GM12878 (cell line): ENCODE data around the gene ZNF827. TPM values are rescaled to one million over a fixed set of nuclear protein-coding genes. Genes with fewer than 3 reads are reported as not detected.

Source experiments
- BCL11A ChIP-seq: IDR thresholded peaks from 2 replicates; pipeline ENCODE4 v1.6.1; 2011; ENCODE audit warnings: low read depth, low read length
- EED ChIP-seq: sonication (generic); IDR thresholded peaks from 2 replicates; pipeline ENCODE4 v1.6.1; 2016; ENCODE audit warnings: antibody characterized with exemption, low read depth
- EZH2 ChIP-seq: IDR thresholded peaks from 2 replicates; pipeline ENCODE4 v1.6.1; 2012; ENCODE audit warnings: low read depth, mild to moderate bottlenecking, control low read depth, inconsistent platforms, low read length, borderline replicate concordance; ENCODE audit not compliant: control insufficient read depth
- JUND ChIP-seq: IDR thresholded peaks from 2 replicates; pipeline ENCODE4 v1.6.1; 2012; ENCODE audit warnings: low read depth, mild to moderate bottlenecking, low read length, improper control_type of control experiment, moderate library complexity
- MLLT1 ChIP-seq: fragments of 450-650 bp; IDR thresholded peaks from 2 replicates; pipeline ENCODE4 v1.6.1; 2016; ENCODE audit warnings: mild to moderate bottlenecking
- MYB ChIP-seq: fragments of 150-350 bp; IDR thresholded peaks from 2 replicates; pipeline ENCODE4 v1.6.1; 2014; ENCODE audit warnings: mild to moderate bottlenecking, low read depth, low read length, borderline replicate concordance
- PBX3 ChIP-seq: IDR thresholded peaks from 2 replicates; pipeline ENCODE4 v1.6.1; 2011; ENCODE audit warnings: mild to moderate bottlenecking, low read depth, low read length, moderate library complexity; ENCODE audit not compliant: insufficient replicate concordance
- PML ChIP-seq: IDR thresholded peaks from 2 replicates; pipeline ENCODE4 v1.6.1; 2012; ENCODE audit warnings: low read length, inconsistent platforms
- ZNF687 ChIP-seq: fragments of 450-650 bp; IDR thresholded peaks from 2 replicates; pipeline ENCODE4 v1.6.1; 2017; ENCODE audit warnings: mild to moderate bottlenecking, moderate library complexity
- polyA plus RNA-seq, 11 experiments: library from polyadenylated mRNA; depleted of rRNA in 4 of 11; unstranded in 6 of 11; stranded (reverse) in 5 of 11; fragments of >200 nt; fragmentation: Nextera tagmentation in 4 of 11; fragmentation: Illumina TruSeq in 1 of 11; extraction: Ambion mirVana in 4 of 11; extraction: Trizol in 1 of 11; gene quantifications; 1 replicate in 1 of 11; 2 replicates in 10 of 11; pipeline versions ENCODE4 v1.2.1 to v1.2.3, GENCODE V29; 2011 to 2016; ENCODE audit warnings: inconsistent platforms in 2 of 11, missing spikeins in 2 of 11, low read depth in 1 of 11
- total RNA-seq, 4 experiments: library from RNA; depleted of rRNA in 3 of 4; stranded (reverse); fragments of >200 nt in 3 of 4; fragmentation: Illumina TruSeq in 1 of 4; extraction: Trizol in 1 of 4; gene quantifications; 2 replicates each; pipeline versions ENCODE4 v1.2.1 to v1.2.3, GENCODE V29; 2013 to 2021
- TF ChIP-seq, protein P1 (sequence below): fragments of 450-650 bp; IDR thresholded peaks from 2 replicates; pipeline ENCODE4 v1.6.1; 2017; ENCODE audit warnings: mild to moderate bottlenecking, moderate library complexity
- TF ChIP-seq, protein P2 (sequence below): IDR thresholded peaks from 2 replicates; pipeline ENCODE4 v1.6.1; 2011; ENCODE audit warnings: borderline replicate concordance, low read depth, mild to moderate bottlenecking, moderate library complexity, low read length; ENCODE audit not compliant: insufficient read depth, poor library complexity, severe bottlenecking
- TF ChIP-seq, protein P3 (sequence below): fragments of 450-650 bp; IDR thresholded peaks from 2 replicates; pipeline ENCODE4 v1.6.1; 2018; ENCODE audit warnings: mild to moderate bottlenecking, low read depth, moderate library complexity; ENCODE audit not compliant: partially characterized antibody

ZNF827 gene
- total and polyA plus RNA-seq, 10 of the 15 experiments (the other 5 are each of a cell fraction or from before 2014, with no cell fraction given): 3.8 to 31.5 (median 13.6) TPM

DNA sequence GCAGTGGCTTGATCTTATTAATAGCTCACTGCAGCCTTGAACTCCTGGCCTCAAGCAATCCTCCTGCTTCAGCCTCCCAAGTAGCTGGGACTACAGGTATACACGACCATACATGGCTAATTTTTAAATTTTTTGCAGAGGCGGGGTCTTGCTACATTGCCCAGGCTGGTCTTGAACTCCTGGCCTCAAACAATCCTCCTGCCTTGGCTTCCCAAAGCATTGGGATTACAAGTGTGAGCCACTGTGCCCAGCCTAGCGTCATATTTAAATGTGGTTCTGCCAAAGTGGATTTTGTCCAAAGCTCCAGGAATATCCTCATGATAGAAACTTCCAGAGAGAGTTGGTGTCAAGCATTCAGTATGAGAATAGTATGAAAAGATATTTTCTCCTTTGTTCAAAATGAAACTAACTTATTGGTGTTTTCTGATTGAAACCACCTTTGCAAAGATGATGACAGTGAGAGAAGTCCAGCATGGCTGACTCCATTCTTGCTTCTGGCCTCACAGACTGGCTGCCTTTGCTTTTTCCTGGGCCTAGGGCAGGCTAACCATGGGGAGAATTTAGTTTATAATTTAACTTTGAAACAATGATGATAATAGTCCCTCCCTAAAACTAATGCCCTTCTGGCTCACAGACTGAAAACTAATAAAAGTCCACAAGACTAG lies 129.6 kb downstream of the ZNF827 start (continued):
- TF ChIP-seq ZNF687 (peak; percentile 57; the same call in 1 of the 2 replicates), JUND (no peak), EED (no peak), MLLT1 (no peak), PBX3 (no peak), EZH2 (no peak), PML (0 out of 2 replicates have a peak, but pooled peaks have one; percentile 33), MYB (no peak), BCL11A (no peak)
- TF ChIP-seq, protein P1, sequence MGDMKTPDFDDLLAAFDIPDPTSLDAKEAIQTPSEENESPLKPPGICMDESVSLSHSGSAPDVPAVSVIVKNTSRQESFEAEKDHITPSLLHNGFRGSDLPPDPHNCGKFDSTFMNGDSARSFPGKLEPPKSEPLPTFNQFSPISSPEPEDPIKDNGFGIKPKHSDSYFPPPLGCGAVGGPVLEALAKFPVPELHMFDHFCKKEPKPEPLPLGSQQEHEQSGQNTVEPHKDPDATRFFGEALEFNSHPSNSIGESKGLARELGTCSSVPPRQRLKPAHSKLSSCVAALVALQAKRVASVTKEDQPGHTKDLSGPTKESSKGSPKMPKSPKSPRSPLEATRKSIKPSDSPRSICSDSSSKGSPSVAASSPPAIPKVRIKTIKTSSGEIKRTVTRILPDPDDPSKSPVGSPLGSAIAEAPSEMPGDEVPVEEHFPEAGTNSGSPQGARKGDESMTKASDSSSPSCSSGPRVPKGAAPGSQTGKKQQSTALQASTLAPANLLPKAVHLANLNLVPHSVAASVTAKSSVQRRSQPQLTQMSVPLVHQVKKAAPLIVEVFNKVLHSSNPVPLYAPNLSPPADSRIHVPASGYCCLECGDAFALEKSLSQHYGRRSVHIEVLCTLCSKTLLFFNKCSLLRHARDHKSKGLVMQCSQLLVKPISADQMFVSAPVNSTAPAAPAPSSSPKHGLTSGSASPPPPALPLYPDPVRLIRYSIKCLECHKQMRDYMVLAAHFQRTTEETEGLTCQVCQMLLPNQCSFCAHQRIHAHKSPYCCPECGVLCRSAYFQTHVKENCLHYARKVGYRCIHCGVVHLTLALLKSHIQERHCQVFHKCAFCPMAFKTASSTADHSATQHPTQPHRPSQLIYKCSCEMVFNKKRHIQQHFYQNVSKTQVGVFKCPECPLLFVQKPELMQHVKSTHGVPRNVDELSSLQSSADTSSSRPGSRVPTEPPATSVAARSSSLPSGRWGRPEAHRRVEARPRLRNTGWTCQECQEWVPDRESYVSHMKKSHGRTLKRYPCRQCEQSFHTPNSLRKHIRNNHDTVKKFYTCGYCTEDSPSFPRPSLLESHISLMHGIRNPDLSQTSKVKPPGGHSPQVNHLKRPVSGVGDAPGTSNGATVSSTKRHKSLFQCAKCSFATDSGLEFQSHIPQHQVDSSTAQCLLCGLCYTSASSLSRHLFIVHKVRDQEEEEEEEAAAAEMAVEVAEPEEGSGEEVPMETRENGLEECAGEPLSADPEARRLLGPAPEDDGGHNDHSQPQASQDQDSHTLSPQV: no peak
- TF ChIP-seq, protein P2, sequence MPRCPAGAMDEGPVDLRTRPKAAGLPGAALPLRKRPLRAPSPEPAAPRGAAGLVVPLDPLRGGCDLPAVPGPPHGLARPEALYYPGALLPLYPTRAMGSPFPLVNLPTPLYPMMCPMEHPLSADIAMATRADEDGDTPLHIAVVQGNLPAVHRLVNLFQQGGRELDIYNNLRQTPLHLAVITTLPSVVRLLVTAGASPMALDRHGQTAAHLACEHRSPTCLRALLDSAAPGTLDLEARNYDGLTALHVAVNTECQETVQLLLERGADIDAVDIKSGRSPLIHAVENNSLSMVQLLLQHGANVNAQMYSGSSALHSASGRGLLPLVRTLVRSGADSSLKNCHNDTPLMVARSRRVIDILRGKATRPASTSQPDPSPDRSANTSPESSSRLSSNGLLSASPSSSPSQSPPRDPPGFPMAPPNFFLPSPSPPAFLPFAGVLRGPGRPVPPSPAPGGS: no peak
- TF ChIP-seq, protein P3, sequence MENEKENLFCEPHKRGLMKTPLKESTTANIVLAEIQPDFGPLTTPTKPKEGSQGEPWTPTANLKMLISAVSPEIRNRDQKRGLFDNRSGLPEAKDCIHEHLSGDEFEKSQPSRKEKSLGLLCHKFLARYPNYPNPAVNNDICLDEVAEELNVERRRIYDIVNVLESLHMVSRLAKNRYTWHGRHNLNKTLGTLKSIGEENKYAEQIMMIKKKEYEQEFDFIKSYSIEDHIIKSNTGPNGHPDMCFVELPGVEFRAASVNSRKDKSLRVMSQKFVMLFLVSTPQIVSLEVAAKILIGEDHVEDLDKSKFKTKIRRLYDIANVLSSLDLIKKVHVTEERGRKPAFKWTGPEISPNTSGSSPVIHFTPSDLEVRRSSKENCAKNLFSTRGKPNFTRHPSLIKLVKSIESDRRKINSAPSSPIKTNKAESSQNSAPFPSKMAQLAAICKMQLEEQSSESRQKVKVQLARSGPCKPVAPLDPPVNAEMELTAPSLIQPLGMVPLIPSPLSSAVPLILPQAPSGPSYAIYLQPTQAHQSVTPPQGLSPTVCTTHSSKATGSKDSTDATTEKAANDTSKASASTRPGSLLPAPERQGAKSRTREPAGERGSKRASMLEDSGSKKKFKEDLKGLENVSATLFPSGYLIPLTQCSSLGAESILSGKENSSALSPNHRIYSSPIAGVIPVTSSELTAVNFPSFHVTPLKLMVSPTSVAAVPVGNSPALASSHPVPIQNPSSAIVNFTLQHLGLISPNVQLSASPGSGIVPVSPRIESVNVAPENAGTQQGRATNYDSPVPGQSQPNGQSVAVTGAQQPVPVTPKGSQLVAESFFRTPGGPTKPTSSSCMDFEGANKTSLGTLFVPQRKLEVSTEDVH: no peak
